ENCODE measurements around the gene FOXK2.
"Not testable (repeated sequence)": the region's sequence is repeated elsewhere in the genome, so short reads cannot be mapped to it uniquely, and the experiment has no call there.

GRCh38 chr17:82506402-82506801 is 13.1 kb upstream of the FOXK2 start:
- TF ChIP-seq CTCF, POLR2A (IDR thresholded peaks at IDR 0.05): not testable (repeated sequence)

Data from uterus (tissue), 2 donors.